ENCODE data around the gene CEP104. TPM values are rescaled to one million over a fixed set of nuclear protein-coding genes. Genes with fewer than 3 reads are reported as not detected.

The CEP104 gene
- total and polyA plus RNA-seq, 7 experiments from 2014 or later = 12.7 to 68.0 (median 44.5) TPM

DNA sequence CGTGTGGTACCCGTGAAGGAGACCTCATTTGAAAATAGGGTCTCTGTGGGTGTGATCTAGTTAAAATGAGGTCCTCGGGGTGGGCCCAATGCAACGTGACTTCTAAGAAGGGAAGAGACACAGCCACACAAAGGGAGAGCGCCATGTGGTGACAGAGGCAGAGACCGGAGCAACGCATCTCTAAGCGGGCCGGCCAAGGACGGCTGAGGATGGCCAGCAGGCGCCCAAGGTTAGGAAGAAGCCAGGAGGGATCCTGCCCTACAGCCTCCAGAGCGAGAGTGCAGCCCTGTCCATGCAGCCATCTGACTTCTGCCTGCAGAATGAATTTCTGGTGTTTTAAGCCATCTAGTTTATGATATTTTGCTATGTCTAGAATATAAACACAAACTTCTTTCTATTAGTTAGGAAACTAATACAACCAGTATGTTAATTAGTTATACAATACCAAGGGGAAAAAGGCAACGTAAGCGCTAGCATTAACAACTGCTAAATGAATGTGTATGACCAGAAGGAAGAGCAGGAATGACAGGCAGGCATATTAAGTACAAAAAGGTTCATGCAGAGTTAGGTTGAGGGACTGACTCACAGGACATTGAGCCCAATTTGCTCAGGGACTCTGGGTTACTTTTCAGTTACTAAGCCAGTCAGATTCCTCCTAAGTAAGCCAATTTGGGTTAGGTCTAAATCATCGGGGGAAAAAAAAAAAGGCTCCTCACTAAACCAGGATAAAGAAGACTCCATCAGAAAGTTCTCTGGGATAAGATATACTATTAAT lies 4.1 kb downstream of the CEP104 start:
- H3K27ac ChIP-seq (ENCODE audit: low read depth, low read length) = no peak overlapping the region
- H3K9me3 ChIP-seq (ENCODE audit: control insufficient read depth in 2 of 3, low read length in 3 of 3) = no peaks in the 10 kb centered on the region
- H3K4me1 ChIP-seq (ENCODE audit: control insufficient read depth in 2 of 2, insufficient read depth in 2 of 2, low read length in 2 of 2) = peaks cover 12% of the 10 kb centered on the region in 2 donors
- no peaks in the 10 kb centered on the region for H3K27me3 ChIP-seq (ENCODE audit: control insufficient read depth in 2 of 2, insufficient read depth in 2 of 2, low read length in 2 of 2)
- no peak for DNase-seq
- CTCF ChIA-PET = no interaction called here
- Mint-ChIP-seq H3K27me3 (no peaks in the 10 kb centered on the region), H3K36me3 (peaks cover 0 to 22% (median 6%) of the 10 kb centered on the region in 5 donors), H3K4me1 (peaks cover 15 to 33% (median 28%) of the 10 kb centered on the region in 7 donors), H3K27ac (no peak overlapping the region), H3K4me3 (peak overlapping the region in 1 of 10 donors; percentile 65), H3K9me3 (no peaks in the 10 kb centered on the region)
- peaks cover 0 to 26% (median 3%) of the 10 kb centered on the region in 3 experiments for H3K36me3 ChIP-seq (ENCODE audit: control insufficient read depth in 2 of 3, insufficient read depth in 3 of 3, low read length in 3 of 3)
- ATAC-seq = no peak
- POLR2A ChIA-PET = no interaction called here
- no peak overlapping the region for H3K4me3 ChIP-seq (ENCODE audit: low read length)
- intact Hi-C loops (cut with micrococcal nuclease) = no loop called here

- H3K4me3 ChIP-seq (ENCODE audit: low read length) = no peak overlapping the region
- Mint-ChIP-seq H3K4me3 (no peak overlapping the region), H3K27ac (no peak overlapping the region), H3K4me1 (peaks cover 15 to 29% (median 23%) of the 10 kb centered on the region in 7 donors), H3K9me3 (no peaks in the 10 kb centered on the region), H3K36me3 (peaks cover 0 to 30% (median 8%) of the 10 kb centered on the region in 5 donors), H3K27me3 (no peaks in the 10 kb centered on the region)
- H3K27me3 ChIP-seq (ENCODE audit: control insufficient read depth in 2 of 2, insufficient read depth in 2 of 2, low read length in 2 of 2) = no peaks in the 10 kb centered on the region
- ATAC-seq (no peak), DNase-seq (no peak)
- H3K27ac ChIP-seq (ENCODE audit: low read depth, low read length) = no peak overlapping the region
- no peaks in the 10 kb centered on the region for H3K9me3 ChIP-seq (ENCODE audit: control insufficient read depth in 2 of 3, low read length in 3 of 3)
- H3K36me3 ChIP-seq (ENCODE audit: control insufficient read depth in 2 of 3, insufficient read depth in 3 of 3, low read length in 3 of 3) = peaks cover 0 to 35% (median 8%) of the 10 kb centered on the region in 3 experiments
- POLR2A ChIA-PET = no interaction called here
- intact Hi-C loops (cut with micrococcal nuclease) = no loop called here
- peaks cover 10% of the 10 kb centered on the region in 2 donors for H3K4me1 ChIP-seq (ENCODE audit: control insufficient read depth in 2 of 2, insufficient read depth in 2 of 2, low read length in 2 of 2)
- CTCF ChIA-PET = no interaction called here
Measured at GRCh38 chr1:3852091-3852490, 4.9 kb downstream of the CEP104 start.

GRCh38 chr1:3851292-3851691 lies 5.7 kb downstream of the CEP104 start:
- Mint-ChIP-seq H3K27ac (no peak overlapping the region), H3K36me3 (peaks cover 0 to 36% (median 13%) of the 10 kb centered on the region in 5 donors), H3K27me3 (no peaks in the 10 kb centered on the region), H3K4me1 (peaks cover 15 to 25% (median 23%) of the 10 kb centered on the region in 7 donors), H3K4me3 (no peak overlapping the region), H3K9me3 (no peaks in the 10 kb centered on the region)
- H3K9me3 ChIP-seq (ENCODE audit: control insufficient read depth in 2 of 3, low read length in 3 of 3) = no peaks in the 10 kb centered on the region
- ChIA-PET POLR2A (no interaction called here), CTCF (no interaction called here)
- no peak overlapping the region for H3K27ac ChIP-seq (ENCODE audit: low read depth, low read length)
- H3K4me3 ChIP-seq (ENCODE audit: low read length) = no peak overlapping the region
- peaks cover 0 to 40% (median 8%) of the 10 kb centered on the region in 3 experiments for H3K36me3 ChIP-seq (ENCODE audit: control insufficient read depth in 2 of 3, insufficient read depth in 3 of 3, low read length in 3 of 3)
- H3K27me3 ChIP-seq (ENCODE audit: control insufficient read depth in 2 of 2, insufficient read depth in 2 of 2, low read length in 2 of 2) = no peaks in the 10 kb centered on the region
- H3K4me1 ChIP-seq (ENCODE audit: control insufficient read depth in 2 of 2, insufficient read depth in 2 of 2, low read length in 2 of 2) = peaks cover 10% of the 10 kb centered on the region in 2 donors
- ATAC-seq (no peak), DNase-seq (no peak)
- intact Hi-C loops (cut with micrococcal nuclease) = no loop called here

DNA sequence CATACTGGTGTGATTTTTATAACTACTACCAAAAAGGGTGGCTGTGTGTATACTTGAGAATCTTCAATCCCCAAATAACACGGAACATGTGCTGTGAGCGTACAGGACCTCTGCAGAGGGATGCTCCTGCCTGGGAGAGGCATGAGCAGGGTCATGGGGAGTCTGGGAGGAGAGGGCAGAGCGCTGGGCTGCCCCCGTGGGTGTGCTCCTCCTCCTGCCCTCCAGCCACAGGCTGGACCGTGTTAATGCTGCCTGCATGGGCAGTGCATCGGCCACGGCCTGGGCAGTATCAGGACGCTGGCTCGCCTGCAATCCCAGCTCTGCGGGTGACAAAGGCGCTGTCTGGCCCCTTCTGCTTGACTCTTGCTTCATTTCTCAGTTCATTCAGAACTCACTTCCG lies 6.2 kb downstream of the CEP104 start:
- H3K4me1 ChIP-seq (ENCODE audit: control insufficient read depth in 2 of 2, insufficient read depth in 2 of 2, low read length in 2 of 2) = peaks cover 5 to 6% of the 10 kb centered on the region in 2 donors
- intact Hi-C loops (cut with micrococcal nuclease) = no loop called here
- POLR2A ChIA-PET = no interaction called here

GRCh38 chr1:3847081-3847480 lies 9.9 kb downstream of the CEP104 start:
- DNase-seq (no peak), ATAC-seq (no peak)
- Histone ChIP-seq H3K36me3 (ENCODE audit: control insufficient read depth in 2 of 3, insufficient read depth in 3 of 3, low read length in 3 of 3) (peaks cover 0 to 61% (median 8%) of the 10 kb centered on the region in 3 experiments), H3K27ac (ENCODE audit: low read depth, low read length) (no peak overlapping the region), H3K9me3 (ENCODE audit: control insufficient read depth in 2 of 3, low read length in 3 of 3) (no peaks in the 10 kb centered on the region), H3K4me1 (ENCODE audit: control insufficient read depth in 2 of 2, insufficient read depth in 2 of 2, low read length in 2 of 2) (no peaks in the 10 kb centered on the region), H3K27me3 (ENCODE audit: control insufficient read depth in 2 of 2, insufficient read depth in 2 of 2, low read length in 2 of 2) (no peaks in the 10 kb centered on the region), H3K4me3 (ENCODE audit: low read length) (no peak overlapping the region)
- ChIA-PET POLR2A (interaction anchor here (1.5 kb wide), 1 partner anchor 52 kb away, joined by 4 read pairs; no protein-coding TSS in a partner anchor), CTCF (interaction anchor here (0.6 kb wide), 1 partner anchor 43 kb away, joined by 5 read pairs; no protein-coding TSS in a partner anchor)
- intact Hi-C loops (cut with micrococcal nuclease) = no loop called here
- Mint-ChIP-seq H3K9me3 (no peaks in the 10 kb centered on the region), H3K4me1 (no peaks in the 10 kb centered on the region), H3K36me3 (peaks cover 0 to 50% (median 13%) of the 10 kb centered on the region in 5 donors), H3K27me3 (no peaks in the 10 kb centered on the region), H3K4me3 (no peak overlapping the region), H3K27ac (no peak overlapping the region)

More for the DNA sequence above, 6.2 kb downstream of the CEP104 start:
- DNase-seq (no peak), ATAC-seq (no peak)
- CTCF ChIA-PET = no interaction called here
- Mint-ChIP-seq H3K9me3 (no peaks in the 10 kb centered on the region), H3K4me3 (no peak overlapping the region), H3K4me1 (peaks cover 13 to 23% (median 20%) of the 10 kb centered on the region in 7 donors), H3K27ac (no peak overlapping the region), H3K27me3 (no peaks in the 10 kb centered on the region), H3K36me3 (peaks cover 0 to 36% (median 13%) of the 10 kb centered on the region in 5 donors)
- Histone ChIP-seq H3K36me3 (ENCODE audit: control insufficient read depth in 2 of 3, insufficient read depth in 3 of 3, low read length in 3 of 3) (peaks cover 0 to 40% (median 8%) of the 10 kb centered on the region in 3 experiments), H3K4me3 (ENCODE audit: low read length) (no peak overlapping the region), H3K27me3 (ENCODE audit: control insufficient read depth in 2 of 2, insufficient read depth in 2 of 2, low read length in 2 of 2) (no peaks in the 10 kb centered on the region), H3K9me3 (ENCODE audit: control insufficient read depth in 2 of 3, low read length in 3 of 3) (no peaks in the 10 kb centered on the region), H3K27ac (ENCODE audit: low read depth, low read length) (no peak overlapping the region)

DNA sequence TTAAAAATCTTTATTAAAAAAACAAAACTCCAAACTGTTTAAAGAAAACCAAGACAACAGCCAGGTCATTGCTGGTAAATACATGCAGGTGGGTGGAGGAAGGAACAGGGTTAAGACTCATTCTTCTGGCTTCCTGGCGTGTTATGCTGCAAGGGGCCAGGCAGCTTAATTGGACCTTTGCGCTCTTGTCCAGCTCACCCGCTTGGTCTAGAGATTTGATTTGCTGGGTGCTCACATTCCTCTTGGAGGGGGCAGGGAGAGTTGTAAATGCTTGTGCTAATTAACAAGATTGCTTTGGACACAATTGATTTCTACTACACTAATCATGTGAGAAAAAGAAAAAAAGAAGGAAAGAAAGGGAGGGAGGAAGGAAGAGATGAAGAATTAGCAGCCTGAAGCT lies 10.5 kb downstream of the CEP104 start:
- no peak overlapping the region for H3K4me3 Mint-ChIP-seq
- ChIA-PET CTCF (interaction anchor here (0.6 kb wide), 2 partner anchors 43 to 60 kb away, joined by 4 to 5 read pairs; no protein-coding TSS in a partner anchor), POLR2A (interaction anchor here (0.8 to 1.5 kb wide), 2 partner anchors 53 to 90 kb away, joined by 3 to 4 read pairs; no protein-coding TSS in a partner anchor)
- peak overlapping the region in 1 of 9 donors; percentile 29 for H3K27ac Mint-ChIP-seq
- Histone ChIP-seq H3K9me3 (ENCODE audit: control insufficient read depth in 2 of 3, low read length in 3 of 3) (no peaks in the 10 kb centered on the region), H3K27me3 (ENCODE audit: control insufficient read depth in 2 of 2, insufficient read depth in 2 of 2, low read length in 2 of 2) (no peaks in the 10 kb centered on the region), H3K4me1 (ENCODE audit: control insufficient read depth in 2 of 2, insufficient read depth in 2 of 2, low read length in 2 of 2) (no peaks in the 10 kb centered on the region), H3K27ac (ENCODE audit: low read depth, low read length) (no peak overlapping the region), H3K36me3 (ENCODE audit: control insufficient read depth in 2 of 3, insufficient read depth in 3 of 3, low read length in 3 of 3) (peaks cover 0 to 60% (median 8%) of the 10 kb centered on the region in 3 experiments), H3K4me3 (ENCODE audit: low read length) (no peak overlapping the region)
- no peaks in the 10 kb centered on the region for H3K4me1 Mint-ChIP-seq
- H3K36me3 Mint-ChIP-seq = peaks cover 0 to 51% (median 13%) of the 10 kb centered on the region in 5 donors
- no peak for DNase-seq
- intact Hi-C loops (cut with micrococcal nuclease) = no loop called here
- H3K27me3 Mint-ChIP-seq = no peaks in the 10 kb centered on the region
- no peaks in the 10 kb centered on the region for H3K9me3 Mint-ChIP-seq
- ATAC-seq = no peak
